HepG2 (cell line): ENCODE data around the gene P3H3. TPM values are rescaled to one million over a fixed set of nuclear protein-coding genes. Genes with fewer than 3 reads are reported as not detected.
A peak's percentile ranks its signal among the peaks of the same experiment; 100 is the strongest.

Experiments
- BORCS8-MEF2B ChIP-seq: sonication (generic); formaldehyde crosslinking; IDR thresholded peaks from 2 replicates; pipeline ENCODE4 v1.8.0; 2022; ENCODE audit warnings: mild to moderate bottlenecking, missing genetic modification reagents
- ESRRA ChIP-seq: sonication (generic); formaldehyde crosslinking; IDR thresholded peaks from 2 replicates; pipeline ENCODE4 v1.5.1; 2020; ENCODE audit warnings: mild to moderate bottlenecking, low read depth, missing genetic modification reagents
- GTF3A ChIP-seq: sonication (generic); formaldehyde crosslinking; conservative IDR thresholded peaks from 2 replicates; pipeline ENCODE4 v1.4.0; 2020; ENCODE audit warnings: mild to moderate bottlenecking, missing genetic modification reagents
- HNRNPH1 ChIP-seq: fragments of 200-400 bp; formaldehyde crosslinking; optimal IDR thresholded peaks from 2 replicates; pipeline ENCODE3; 2017; ENCODE audit warnings: mild to moderate bottlenecking, low read depth, low read length
- HNRNPL ChIP-seq: fragments of 200-400 bp; formaldehyde crosslinking; IDR thresholded peaks from 2 replicates; pipeline ENCODE4 v1.6.1; 2017; ENCODE audit warnings: mild to moderate bottlenecking, low read depth, low read length
- MTERF4 ChIP-seq: sonication (generic); formaldehyde crosslinking; IDR thresholded peaks from 2 replicates; pipeline ENCODE4 v1.8.0; 2023; ENCODE audit warnings: mild to moderate bottlenecking, missing genetic modification reagents
- REXO4 ChIP-seq: sonication (generic); formaldehyde crosslinking; IDR thresholded peaks from 2 replicates; pipeline ENCODE4 v1.8.0; 2022; ENCODE audit warnings: missing genetic modification reagents, mild to moderate bottlenecking, borderline replicate concordance
- RFXAP ChIP-seq: sonication (generic); formaldehyde crosslinking; IDR thresholded peaks from 2 replicates; pipeline ENCODE4 v1.4.0; 2020; ENCODE audit warnings: missing genetic modification reagents, borderline replicate concordance
- TARDBP ChIP-seq: sonication (generic); formaldehyde crosslinking; IDR thresholded peaks from 2 replicates; pipeline ENCODE4 v1.8.0; 2022; ENCODE audit warnings: mild to moderate bottlenecking, missing genetic modification reagents
- TCF12 ChIP-seq, 2 experiments: fragments of 450-650 bp in 1 of 2; sonication (generic) in 1 of 2; formaldehyde crosslinking in 1 of 2; IDR thresholded peaks; 2 replicates each; pipeline versions ENCODE4 v1.6.1 to v1.8.0; 2017 to 2022; ENCODE audit warnings: antibody characterized with exemption in 1 of 2, mild to moderate bottlenecking in 1 of 2, missing genetic modification reagents in 1 of 2, moderate library complexity in 1 of 2
- TGIF2 ChIP-seq: IDR thresholded peaks from 2 replicates; pipeline ENCODE4 v1.6.1; 2016; ENCODE audit warnings: control low read depth, missing compliant biosample characterization
- THAP7 ChIP-seq: sonication (generic); formaldehyde crosslinking; IDR thresholded peaks from 2 replicates; pipeline ENCODE4 v1.8.1; 2023; ENCODE audit warnings: mild to moderate bottlenecking, missing genetic modification reagents
- YY1 ChIP-seq: IDR thresholded peaks from 2 replicates; pipeline ENCODE4 v1.6.1; 2011; ENCODE audit warnings: low read length, low read depth, moderate library complexity, mild to moderate bottlenecking; ENCODE audit not compliant: insufficient read depth, insufficient replicate concordance
- ZNF276 ChIP-seq: sonication (generic); formaldehyde crosslinking; IDR thresholded peaks from 2 replicates; pipeline ENCODE4 v1.4.0; 2020; ENCODE audit warnings: mild to moderate bottlenecking, low read depth, missing genetic modification reagents
- ZNF407 ChIP-seq: sonication (generic); formaldehyde crosslinking; IDR thresholded peaks from one replicate; pipeline ENCODE4 v1.5.1; 2020; ENCODE audit warnings: mild to moderate bottlenecking, missing genetic modification reagents; ENCODE audit errors: not compliant biosample characterization
- ZNF556 ChIP-seq: sonication (generic); formaldehyde crosslinking; IDR thresholded peaks from 2 replicates; pipeline ENCODE4 v1.4.0; 2020; ENCODE audit warnings: mild to moderate bottlenecking, missing genetic modification reagents, borderline replicate concordance
- ZNF674 ChIP-seq: sonication (generic); formaldehyde crosslinking; IDR thresholded peaks from 2 replicates; pipeline ENCODE4 v1.5.0; 2020; ENCODE audit warnings: low read depth, mild to moderate bottlenecking, missing genetic modification reagents
- ZSCAN20 ChIP-seq: sonication (generic); formaldehyde crosslinking; IDR thresholded peaks from 2 replicates; pipeline ENCODE4 v1.4.0; 2020; ENCODE audit warnings: missing genetic modification reagents, mild to moderate bottlenecking, borderline replicate concordance
- polyA plus RNA-seq, 8 experiments: library from polyadenylated mRNA; depleted of rRNA in 3 of 8; stranded (reverse) in 7 of 8; unstranded in 1 of 8; fragments of >200 nt; fragmentation: Illumina TruSeq in 4 of 8; extraction: Trizol in 4 of 8; gene quantifications; 2 replicates each; pipeline versions ENCODE4 v1.2.1 to v1.2.3, GENCODE V29; 2011 to 2016; ENCODE audit warnings: low read depth in 4 of 8, missing spikeins in 1 of 8, mixed read lengths in 1 of 8; ENCODE audit not compliant: insufficient read depth in 1 of 8
- total RNA-seq, 5 experiments: library from RNA; depleted of rRNA; stranded (reverse); fragments of >200 nt; fragmentation: Illumina TruSeq; extraction: Trizol; gene quantifications; 2 replicates each; pipeline ENCODE4 v1.2.3, GENCODE V29; 2016; ENCODE audit warnings: low read depth in 1 of 5

The P3H3 gene
- total and polyA plus RNA-seq, 2 of the 13 experiments (the other 11 are each of a cell fraction or from before 2014, with no cell fraction given) = 20.1 to 20.5 TPM

GRCh38 chr12:6866920-6867412, 38.8 kb downstream of the P3H3 start (continued):
- TF ChIP-seq YY1 = no peak
- 0 out of 2 replicates have a peak, but pooled peaks have one; percentile 15 for TF ChIP-seq ZNF556 (CRISPR knock-in tag)
- TF ChIP-seq ZSCAN20 (CRISPR knock-in tag) = no peak
- no peak for TF ChIP-seq RFXAP (CRISPR knock-in tag)
- no peak for TF ChIP-seq TARDBP (CRISPR knock-in tag)
- no peak for TF ChIP-seq GTF3A
- no peak for TF ChIP-seq THAP7 (CRISPR knock-in tag)
- no peak for TF ChIP-seq TCF12 (IDR thresholded peaks at IDR 0.05)
- TF ChIP-seq TCF12 (CRISPR knock-in tag; IDR thresholded peaks at IDR 0.05) = no peak
- TF ChIP-seq ZNF276 (CRISPR knock-in tag) = no peak
- no peak for TF ChIP-seq MTERF4 (CRISPR knock-in tag)
- peak; percentile 58; the same call in 1 of the 2 replicates for TF ChIP-seq HNRNPL
- TF ChIP-seq ZNF674 (CRISPR knock-in tag) = no peak
- no peak for TF ChIP-seq TGIF2
- no peak for TF ChIP-seq REXO4 (CRISPR knock-in tag)
- TF ChIP-seq ZNF407 (CRISPR knock-in tag) = peak; percentile 9
- TF ChIP-seq ESRRA (CRISPR knock-in tag) = 0 out of 2 replicates have a peak, but pooled peaks have one; percentile 6
- no peak; the same call in 1 of the 2 replicates for TF ChIP-seq BORCS8-MEF2B (CRISPR knock-in tag)
- TF ChIP-seq HNRNPH1 = no peak
